ENCODE measurements around the gene DGKZ. TPM values are rescaled to one million over a fixed set of nuclear protein-coding genes. Genes with fewer than 3 reads are reported as not detected.

DGKZ gene
- total RNA-seq, 4 donors from 2014 or later: 45.0 to 97.0 (median 54.3) TPM

- TF ChIP-seq CTCF (IDR thresholded peaks at IDR 0.05; ENCODE audit: low read depth): no peak
Measured at GRCh38 chr11:46364791-46365190, 17.5 kb downstream of the DGKZ start.

- TF ChIP-seq CTCF (IDR thresholded peaks at IDR 0.05; ENCODE audit: low read depth): no peak
Measured at GRCh38 chr11:46366260-46366659, 19.0 kb downstream of the DGKZ start.

GRCh38 chr11:46366661-46367161 lies 19.4 kb downstream of the DGKZ start:
- no peak for TF ChIP-seq CTCF (IDR thresholded peaks at IDR 0.05; ENCODE audit: low read depth)

GRCh38 chr11:46367244-46367915 lies 20.1 kb downstream of the DGKZ start:
- TF ChIP-seq CTCF (IDR thresholded peaks at IDR 0.05; ENCODE audit: low read depth): no peak

- no peak for TF ChIP-seq CTCF (IDR thresholded peaks at IDR 0.05; ENCODE audit: low read depth)
Measured at GRCh38 chr11:46367916-46368267, 20.6 kb downstream of the DGKZ start.

GRCh38 chr11:46369458-46370152 lies 22.3 kb downstream of the DGKZ start:
- TF ChIP-seq CTCF (IDR thresholded peaks at IDR 0.05; ENCODE audit: low read depth): no peak

- no peak for TF ChIP-seq CTCF (IDR thresholded peaks at IDR 0.05; ENCODE audit: low read depth)
Measured at GRCh38 chr11:46370253-46370652, 23.0 kb downstream of the DGKZ start.

All from subcutaneous adipose tissue (tissue), 4 donors.